ENCODE results near the gene CST11.
A peak's percentile ranks its signal among the peaks of the same experiment; 100 is the strongest.

CST11 gene

GRCh38 chr20:23417861-23418260 is 34.8 kb downstream of the CST11 start:
- Mint-ChIP-seq H3K27ac (no peak overlapping the region), H3K4me1 (peaks cover 34% of the 10 kb centered on the region), H3K9me3 (no peaks in the 10 kb centered on the region), H3K36me3 (peaks cover 7% of the 10 kb centered on the region), H3K4me3 (no peak overlapping the region)
- no peak for DNase-seq (ENCODE audit: low spot score in 2 of 2)
- no peak for ATAC-seq

GRCh38 chr20:23415959-23416583 is 36.6 kb downstream of the CST11 start:
- H3K4me1 Mint-ChIP-seq = peaks cover 41% of the 10 kb centered on the region
- peaks cover 14% of the 10 kb centered on the region for H3K36me3 Mint-ChIP-seq
- H3K9me3 Mint-ChIP-seq = no peaks in the 10 kb centered on the region
- DNase-seq (ENCODE audit: low spot score in 2 of 2) (peak in 1 of 2 donors; percentile 50), ATAC-seq (peak; percentile 61)
- no peak overlapping the region for H3K27ac Mint-ChIP-seq
- peak overlapping the region; percentile 38 for H3K4me3 Mint-ChIP-seq

GRCh38 chr20:23415555-23415954 is 37.1 kb downstream of the CST11 start:
- peaks cover 41% of the 10 kb centered on the region for H3K4me1 Mint-ChIP-seq
- peaks cover 14% of the 10 kb centered on the region for H3K36me3 Mint-ChIP-seq
- H3K27ac Mint-ChIP-seq = no peak overlapping the region
- no peaks in the 10 kb centered on the region for H3K9me3 Mint-ChIP-seq
- ATAC-seq (no peak), DNase-seq (ENCODE audit: low spot score in 2 of 2) (peak in 1 of 2 donors; percentile 25)
- peak overlapping the region; percentile 38 for H3K4me3 Mint-ChIP-seq

DNA sequence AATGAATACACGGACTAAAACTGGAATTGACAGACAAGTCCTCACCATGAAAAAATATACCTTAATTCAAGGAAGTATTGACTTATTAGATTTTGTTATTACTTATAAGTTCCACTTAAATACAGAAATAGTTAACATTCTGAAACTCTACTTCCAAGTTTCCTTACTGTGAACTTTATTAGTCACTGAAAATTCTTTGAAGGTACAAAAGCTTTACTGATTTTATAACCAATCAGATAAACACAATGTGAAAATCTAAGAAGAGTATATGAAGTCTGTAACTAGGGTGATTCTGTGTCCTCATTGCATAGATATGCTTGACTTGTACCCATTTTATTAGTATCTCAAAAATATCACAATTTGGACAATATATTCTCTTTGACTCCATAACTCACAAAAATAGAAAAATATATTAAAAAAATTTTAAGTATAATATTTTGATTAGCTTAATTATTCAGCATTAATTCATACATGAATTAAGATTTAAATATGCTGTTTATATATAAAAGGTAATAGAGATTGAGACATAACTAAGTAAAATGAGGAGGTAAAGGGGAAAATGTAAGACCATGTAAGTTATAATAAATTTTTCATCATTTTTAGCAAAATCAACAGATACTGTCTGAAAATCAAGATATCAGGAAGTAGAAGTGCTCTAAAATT is 38.0 kb downstream of the CST11 start:
- Mint-ChIP-seq H3K4me3 (no peak overlapping the region), H3K27ac (no peak overlapping the region), H3K9me3 (no peaks in the 10 kb centered on the region), H3K36me3 (peaks cover 8% of the 10 kb centered on the region), H3K4me1 (peaks cover 44% of the 10 kb centered on the region)
- ATAC-seq (no peak), DNase-seq (ENCODE audit: low spot score in 2 of 2) (no peak)

DNA sequence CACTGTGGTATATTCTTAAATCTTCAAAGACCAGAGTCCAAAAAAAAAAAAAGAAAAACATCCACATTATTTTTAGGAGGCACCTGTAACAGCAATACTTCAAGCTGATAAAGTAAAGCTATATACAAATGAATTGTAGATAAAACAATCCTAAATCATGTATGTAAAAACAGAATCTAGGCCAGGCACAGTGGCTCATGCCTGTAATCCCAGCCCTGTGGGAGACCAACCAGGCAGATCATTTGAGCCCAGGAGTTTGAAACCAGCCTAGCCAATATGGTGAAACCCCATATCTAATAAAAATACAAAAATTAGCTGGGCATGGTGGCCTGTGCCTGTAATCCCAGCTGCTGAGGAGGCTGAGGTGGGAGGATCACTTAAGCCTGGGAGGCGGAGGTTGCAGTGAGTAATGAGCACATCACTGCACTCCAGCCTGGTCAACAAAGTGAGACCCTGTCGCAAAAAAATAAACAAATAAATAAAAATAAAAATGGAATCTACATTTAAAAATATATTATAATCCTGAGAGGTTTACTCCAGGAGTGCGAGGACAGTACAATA is 38.7 kb downstream of the CST11 start:
- H3K4me1 Mint-ChIP-seq = peaks cover 43% of the 10 kb centered on the region
- no peak overlapping the region for H3K4me3 Mint-ChIP-seq
- DNase-seq (ENCODE audit: low spot score in 2 of 2) (peak in 1 of 2 donors; percentile 25), ATAC-seq (no peak)
- peaks cover 7% of the 10 kb centered on the region for H3K36me3 Mint-ChIP-seq
- H3K9me3 Mint-ChIP-seq = no peaks in the 10 kb centered on the region
- no peak overlapping the region for H3K27ac Mint-ChIP-seq

GRCh38 chr20:23412026-23412425 is 40.6 kb downstream of the CST11 start:
- H3K36me3 Mint-ChIP-seq = peaks cover 7% of the 10 kb centered on the region
- no peaks in the 10 kb centered on the region for H3K9me3 Mint-ChIP-seq
- H3K4me3 Mint-ChIP-seq = no peak overlapping the region
- H3K27ac Mint-ChIP-seq = no peak overlapping the region
- ATAC-seq (no peak), DNase-seq (ENCODE audit: low spot score in 2 of 2) (peak in 1 of 2 donors; percentile 8)
- peaks cover 52% of the 10 kb centered on the region for H3K4me1 Mint-ChIP-seq

DNA sequence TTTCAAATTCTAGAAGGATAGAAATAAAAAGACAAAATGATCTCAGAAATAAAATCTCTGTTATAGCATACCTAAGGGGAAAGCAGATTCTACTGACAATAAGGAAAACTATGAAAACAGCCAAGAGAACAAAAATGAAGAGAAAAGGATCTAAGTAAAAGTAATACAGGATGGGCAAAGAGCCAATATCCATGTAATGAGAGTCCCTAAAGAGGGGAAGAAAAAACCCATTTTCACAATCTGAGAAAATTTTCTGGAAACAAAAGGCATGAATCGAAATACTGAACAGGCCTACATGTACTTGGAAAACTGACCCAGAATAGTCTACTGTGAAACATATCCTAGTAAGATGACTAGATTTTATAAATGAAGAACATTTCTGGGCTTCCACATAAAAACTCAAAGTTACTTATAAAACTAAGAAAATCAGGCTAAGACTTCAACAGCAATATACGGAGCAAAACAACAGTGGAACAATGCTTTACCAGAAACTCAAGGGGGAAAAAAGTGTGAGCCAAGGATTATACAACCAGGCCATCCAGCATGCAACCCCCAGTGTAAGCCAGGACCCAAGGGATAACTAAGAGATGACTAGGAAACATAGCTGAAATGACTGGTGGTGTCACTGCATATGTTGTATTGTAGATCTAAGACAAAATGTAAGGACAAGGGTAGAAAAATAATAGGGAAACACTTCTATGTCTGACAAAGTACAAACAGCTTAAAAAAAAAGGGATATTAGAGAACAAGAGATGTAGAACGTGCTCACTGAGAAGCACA is 41.6 kb downstream of the CST11 start:
- peaks cover 7% of the 10 kb centered on the region for H3K36me3 Mint-ChIP-seq
- DNase-seq (ENCODE audit: low spot score in 2 of 2) (no peak), ATAC-seq (no peak)
- H3K4me3 Mint-ChIP-seq = no peak overlapping the region
- H3K9me3 Mint-ChIP-seq = no peaks in the 10 kb centered on the region
- H3K4me1 Mint-ChIP-seq = peaks cover 49% of the 10 kb centered on the region
- H3K27ac Mint-ChIP-seq = no peak overlapping the region

GRCh38 chr20:23409800-23410199 is 42.9 kb downstream of the CST11 start:
- Mint-ChIP-seq H3K4me3 (no peak overlapping the region), H3K9me3 (no peaks in the 10 kb centered on the region), H3K4me1 (peaks cover 46% of the 10 kb centered on the region), H3K27ac (no peak overlapping the region), H3K36me3 (peaks cover 7% of the 10 kb centered on the region)
- DNase-seq (ENCODE audit: low spot score in 2 of 2) (no peak), ATAC-seq (no peak)

- peak overlapping the region; percentile 79 for H3K27ac Mint-ChIP-seq
- ATAC-seq (no peak), DNase-seq (ENCODE audit: low spot score in 2 of 2) (no peak)
- peaks cover 50% of the 10 kb centered on the region for H3K4me1 Mint-ChIP-seq
- no peaks in the 10 kb centered on the region for H3K9me3 Mint-ChIP-seq
- H3K36me3 Mint-ChIP-seq = peaks cover 7% of the 10 kb centered on the region
- H3K4me3 Mint-ChIP-seq = peak overlapping the region; percentile 29
These were observed 43.7 kb downstream of the CST11 start for GRCh38 chr20:23408957-23409356.

GRCh38 chr20:23407781-23408464 is 44.8 kb downstream of the CST11 start:
- Mint-ChIP-seq H3K4me3 (peak overlapping the region; percentile 29), H3K27ac (peak overlapping the region; percentile 79), H3K4me1 (peaks cover 50% of the 10 kb centered on the region), H3K9me3 (no peaks in the 10 kb centered on the region), H3K36me3 (peaks cover 7% of the 10 kb centered on the region)
- ATAC-seq (peak; percentile 99), DNase-seq (ENCODE audit: low spot score in 2 of 2) (no peak)

DNA sequence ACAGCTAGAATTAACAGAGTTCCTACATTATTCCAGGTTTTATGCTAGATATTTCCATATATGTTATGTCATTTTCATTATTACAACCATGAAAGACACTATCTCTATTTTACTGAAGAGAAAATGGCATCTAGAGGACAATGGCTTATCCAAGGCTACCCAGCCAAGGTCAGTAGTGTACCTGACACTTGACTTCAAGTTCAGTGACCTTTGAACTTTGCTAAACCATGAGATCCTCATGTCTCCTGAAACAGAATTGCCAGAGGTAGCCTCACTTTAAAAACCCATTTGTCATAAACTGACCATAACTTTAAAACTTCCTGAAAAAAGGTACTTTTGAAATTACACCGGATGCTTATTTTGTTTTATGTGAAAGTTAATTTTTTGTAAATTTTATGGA is 45.8 kb downstream of the CST11 start:
- no peak overlapping the region for H3K4me3 Mint-ChIP-seq
- no peak for DNase-seq (ENCODE audit: low spot score in 2 of 2)
- no peaks in the 10 kb centered on the region for H3K9me3 Mint-ChIP-seq
- ATAC-seq = no peak
- H3K27ac Mint-ChIP-seq = no peak overlapping the region
- peaks cover 42% of the 10 kb centered on the region for H3K4me1 Mint-ChIP-seq
- peaks cover 7% of the 10 kb centered on the region for H3K36me3 Mint-ChIP-seq

DNA sequence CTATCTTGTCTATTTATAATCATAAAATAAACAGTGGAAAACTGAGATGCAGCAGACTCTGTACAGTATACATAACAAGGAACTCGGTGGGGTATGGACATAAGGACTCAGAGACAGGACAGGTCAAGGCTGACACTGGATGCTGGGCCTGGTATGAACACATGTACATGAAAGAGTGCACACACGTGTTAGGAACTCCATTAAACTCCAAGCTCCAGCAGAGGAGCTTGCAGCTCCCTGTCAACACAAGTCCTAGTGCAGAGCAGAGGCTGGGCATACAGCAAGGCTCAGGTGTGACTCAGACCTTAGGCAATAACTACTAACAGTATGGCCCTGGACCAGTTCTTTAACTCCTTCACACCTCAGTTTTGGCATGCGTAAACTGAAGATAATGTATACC is 48.5 kb downstream of the CST11 start:
- no peaks in the 10 kb centered on the region for H3K9me3 Mint-ChIP-seq
- DNase-seq (ENCODE audit: low spot score in 2 of 2) (no peak), ATAC-seq (no peak)
- H3K4me3 Mint-ChIP-seq = no peak overlapping the region
- H3K36me3 Mint-ChIP-seq = peaks cover 12% of the 10 kb centered on the region
- peak overlapping the region; percentile 24 for H3K27ac Mint-ChIP-seq
- peaks cover 44% of the 10 kb centered on the region for H3K4me1 Mint-ChIP-seq

DNA sequence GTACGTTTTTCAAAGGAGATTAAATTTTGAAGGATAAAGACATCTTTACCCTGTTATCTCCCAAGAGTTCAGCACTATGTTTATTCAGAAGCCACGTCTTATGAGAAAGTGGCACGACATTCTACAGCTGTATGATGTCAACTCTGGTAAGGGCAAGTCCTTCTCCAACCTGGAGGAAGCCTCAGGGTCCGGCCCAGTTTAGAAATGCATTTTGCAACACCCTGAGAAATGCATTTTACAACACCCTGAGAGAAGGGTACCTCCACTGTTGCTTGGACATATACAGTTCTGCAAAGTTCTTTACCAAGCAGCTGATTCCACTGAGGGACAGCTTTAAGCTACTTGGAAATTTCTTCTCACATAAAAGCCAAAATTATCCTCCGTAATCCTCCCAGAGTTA is 48.9 kb downstream of the CST11 start:
- H3K9me3 Mint-ChIP-seq = no peaks in the 10 kb centered on the region
- DNase-seq (ENCODE audit: low spot score in 2 of 2) (no peak), ATAC-seq (no peak)
- H3K36me3 Mint-ChIP-seq = peaks cover 12% of the 10 kb centered on the region
- peaks cover 48% of the 10 kb centered on the region for H3K4me1 Mint-ChIP-seq
- H3K27ac Mint-ChIP-seq = no peak overlapping the region
- H3K4me3 Mint-ChIP-seq = no peak overlapping the region

DNA sequence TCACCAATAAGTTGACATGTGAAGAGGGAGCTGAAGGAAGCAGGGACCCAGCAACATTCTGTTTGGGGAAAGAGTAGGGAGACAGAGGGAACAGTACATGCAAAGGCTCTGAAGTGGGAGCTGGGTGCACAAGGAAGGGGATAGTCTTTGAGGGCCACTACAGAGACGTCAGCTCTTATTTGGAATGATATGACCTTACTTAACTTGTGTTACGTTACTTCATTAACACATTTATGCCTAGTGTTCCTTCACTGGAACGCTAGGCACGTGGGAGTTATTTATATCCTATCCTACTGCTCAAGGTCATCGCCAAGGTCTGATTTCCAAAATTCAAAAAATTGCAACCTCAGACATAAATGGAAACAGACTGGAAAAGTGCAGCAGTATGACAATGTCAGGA is 51.6 kb downstream of the CST11 start:
- H3K27ac Mint-ChIP-seq = no peak overlapping the region
- H3K9me3 Mint-ChIP-seq = no peaks in the 10 kb centered on the region
- peaks cover 46% of the 10 kb centered on the region for H3K4me1 Mint-ChIP-seq
- peaks cover 25% of the 10 kb centered on the region for H3K36me3 Mint-ChIP-seq
- ATAC-seq = no peak
- no peak for DNase-seq (ENCODE audit: low spot score in 2 of 2)
- no peak overlapping the region for H3K4me3 Mint-ChIP-seq

All from stimulated activated effector memory CD8-positive, alpha-beta T cell treated with anti-CD3 and anti-CD28 coated beads, Interleukin-12 subunit alpha, Interleukin-12 subunit beta, amount 100 ng/mL, for 72 hours (primary cell).